HG03196 (cell line): ENCODE results near the gene PRRC2A.
"Not testable (repeated sequence)": the region's sequence is repeated elsewhere in the genome, so short reads cannot be mapped to it uniquely, and the experiment has no call there.

Source experiments
- ATAC-seq: cut with Tn5 transposase; IDR thresholded peaks from one replicate; pipeline ENCODE4 v1.9.1; 2021; ENCODE audit not compliant: unreplicated experiment

The PRRC2A gene

GRCh38 chr6:31585491-31585890, 35.0 kb upstream of the PRRC2A start:
- no peak for ATAC-seq

GRCh38 chr6:31586008-31586407, 34.5 kb upstream of the PRRC2A start, which contains the start of gene LST1:
Gene LST1, plus strand, starts transcription at chr6:31586277. Its CDS starts 1,023 bp downstream, at chr6:31587300.
- no peak for ATAC-seq

GRCh38 chr6:31586599-31587281, 33.8 kb upstream of the PRRC2A start:
- ATAC-seq, result no peak

- no peak for ATAC-seq
Observed at GRCh38 chr6:31587791-31588777, 32.4 kb upstream of the PRRC2A start.

- ATAC-seq, result no peak
Observed at GRCh38 chr6:31588871-31589650, 31.5 kb upstream of the PRRC2A start.

- ATAC-seq, result not testable (repeated sequence)
Observed at GRCh38 chr6:31590691-31591090, 29.8 kb upstream of the PRRC2A start.

GRCh38 chr6:31592396-31592771, 28.1 kb upstream of the PRRC2A start:
- ATAC-seq, result no peak

- ATAC-seq, result no peak
Observed at GRCh38 chr6:31597006-31597405, 23.5 kb upstream of the PRRC2A start.

- no peak for ATAC-seq
Observed at GRCh38 chr6:31607317-31607716, 13.2 kb upstream of the PRRC2A start.

- ATAC-seq, result no peak
Observed at GRCh38 chr6:31609519-31610406, 10.8 kb upstream of the PRRC2A start.

GRCh38 chr6:31610968-31611367, 9.5 kb upstream of the PRRC2A start:
- ATAC-seq, result no peak

GRCh38 chr6:31614075-31614619, 6.4 kb upstream of the PRRC2A start:
- no peak for ATAC-seq

GRCh38 chr6:31614684-31615578, 5.6 kb upstream of the PRRC2A start, which contains the start of gene AIF1:
Gene AIF1, plus strand, starts transcription at chr6:31615234. Its CDS starts 96 bp downstream, at chr6:31615330.
- ATAC-seq, result no peak

- ATAC-seq, result no peak
Observed at GRCh38 chr6:31615748-31616147, 4.8 kb upstream of the PRRC2A start.

- no peak for ATAC-seq
Observed at GRCh38 chr6:31617010-31617409, 3.5 kb upstream of the PRRC2A start.

GRCh38 chr6:31619805-31620585, 520 bp upstream of the PRRC2A start:
- peak; percentile 80 for ATAC-seq

GRCh38 chr6:31621320-31621939, 915 bp downstream of the PRRC2A start:
- ATAC-seq, result no peak

- no peak for ATAC-seq
Observed at GRCh38 chr6:31621991-31622390, 1.5 kb downstream of the PRRC2A start.
